NOMO-1 (cell line): ENCODE measurements around the gene ROCK1.
A peak's percentile ranks its signal among the peaks of the same experiment; 100 is the strongest.
"Not testable (repeated sequence)": the region's sequence is repeated elsewhere in the genome, so short reads cannot be mapped to it uniquely, and the experiment has no call there.

ENCODE experiments used
- DNase-seq, 2 experiments: peaks; one replicate each; lab custom pipeline; 2025; ENCODE audit not compliant: unreplicated experiment in 2 of 2; lab: John Stamatoyannopoulos, UW

ROCK1 gene

GRCh38 chr18:21111346-21112139 is at the start of gene ROCK1:
Gene ROCK1, minus strand, starts transcription at chr18:21111813. Its CDS starts 903 bp downstream, at chr18:21110910.
- peak; percentile 92 to 93 for DNase-seq

- DNase-seq = no peak
Observed at GRCh38 chr18:21155443-21155842, 43.8 kb upstream of the ROCK1 start.

- no peak for DNase-seq
Observed at GRCh38 chr18:21146016-21146415, 34.4 kb upstream of the ROCK1 start.

- no peak for DNase-seq
Observed at GRCh38 chr18:21145371-21145770, 33.8 kb upstream of the ROCK1 start.

GRCh38 chr18:21141668-21142422 is 30.2 kb upstream of the ROCK1 start:
- DNase-seq = peak in 1 of 2 experiments; percentile 15

- DNase-seq = not testable (repeated sequence)
Observed at GRCh38 chr18:21137719-21138488, 26.3 kb upstream of the ROCK1 start.

- peak; percentile 46 to 63 for DNase-seq
Observed at GRCh38 chr18:21134895-21135294, 23.3 kb upstream of the ROCK1 start.

GRCh38 chr18:21132398-21132918 is 20.8 kb upstream of the ROCK1 start:
- DNase-seq = no peak

GRCh38 chr18:21131698-21132227 is 20.1 kb upstream of the ROCK1 start:
- DNase-seq = no peak

- no peak for DNase-seq
Observed at GRCh38 chr18:21129566-21130216, 18.1 kb upstream of the ROCK1 start.

GRCh38 chr18:21123290-21123926 is 11.8 kb upstream of the ROCK1 start:
- DNase-seq = no peak

- no peak for DNase-seq
Observed at GRCh38 chr18:21118806-21119205, 7.2 kb upstream of the ROCK1 start.

- peak; percentile 35 to 69 for DNase-seq
Observed at GRCh38 chr18:21117409-21118131, 6.0 kb upstream of the ROCK1 start.

- DNase-seq = no peak
Observed at GRCh38 chr18:21115519-21116411, 4.2 kb upstream of the ROCK1 start.

- DNase-seq = no peak
Observed at GRCh38 chr18:21112543-21113105, 1.0 kb upstream of the ROCK1 start.

- no peak for DNase-seq
Observed at GRCh38 chr18:21112140-21112473, 494 bp upstream of the ROCK1 start.

- peak; percentile 53 to 54 for DNase-seq
Observed at GRCh38 chr18:21110713-21111345, 784 bp downstream of the ROCK1 start.
